IPS DF 6.9 (cell line): ENCODE measurements around the gene COPZ1.

Source experiments
- DNase-seq: peaks from one replicate; pipeline ENCODE4 v3.0.0-alpha.2; 2013; ENCODE audit warnings: low read depth, low spot score
- H3K27ac ChIP-seq: one replicate; pipeline ENCODE4 v1.5.1; 2013; ENCODE audit warnings: low read length, control low read depth
- H3K27me3 ChIP-seq: 2 replicates; pipeline ENCODE4 v1.6.1; 2013; ENCODE audit warnings: mild to moderate bottlenecking, low read length; ENCODE audit not compliant: control insufficient read depth, insufficient read depth
- H3K36me3 ChIP-seq: 2 replicates; pipeline ENCODE4 v1.6.1; 2013; ENCODE audit warnings: low read length; ENCODE audit not compliant: control insufficient read depth, insufficient read depth
- H3K4me1 ChIP-seq: 2 replicates; pipeline ENCODE4 v1.6.1; 2013; ENCODE audit warnings: low read length; ENCODE audit not compliant: control insufficient read depth, insufficient read depth
- H3K4me3 ChIP-seq: 2 replicates; pipeline ENCODE4 v1.5.1; 2013; ENCODE audit warnings: mild to moderate bottlenecking, low read length
- H3K9me3 ChIP-seq: 2 replicates; pipeline ENCODE4 v1.6.1; 2013; ENCODE audit warnings: low read length, inconsistent platforms; ENCODE audit not compliant: control insufficient read depth, insufficient read depth
- WGBS: extraction: QIAGEN DNeasy Blood & Tissue Kit; methylation state at CpG from one replicate; pipeline ENCODE4 v1.1.7; 2013; ENCODE audit warnings: mixed read lengths, missing lambda C conversion rate; ENCODE audit not compliant: insufficient read length, insufficient coverage; 5-methylcytosine and 5-hydroxymethylcytosine counted together

The COPZ1 gene

GRCh38 chr12:54390176-54390667 lies 65.3 kb downstream of the COPZ1 start:
- no peak for DNase-seq
- H3K27ac ChIP-seq = no peak overlapping the region
- H3K36me3 ChIP-seq = no peaks in the 10 kb centered on the region
- H3K27me3 ChIP-seq = peaks cover 1% of the 10 kb centered on the region; the same call in 1 of the 2 replicates
- peaks cover 21% of the 10 kb centered on the region for H3K4me1 ChIP-seq
- peak overlapping the region; percentile 58; the same call in 1 of the 2 replicates for H3K4me3 ChIP-seq
- no CpG with 5 or more reads among the region's 7 CpGs for WGBS
- no peaks in the 10 kb centered on the region for H3K9me3 ChIP-seq

- no peak overlapping the region for H3K27ac ChIP-seq
- H3K27me3 ChIP-seq = peaks cover 1% of the 10 kb centered on the region; the same call in 1 of the 2 replicates
- H3K4me3 ChIP-seq = peak overlapping the region; percentile 58; the same call in 1 of the 2 replicates
These were observed 66.0 kb downstream of the COPZ1 start for GRCh38 chr12:54390668-54391551.

GRCh38 chr12:54392485-54393206 lies 67.7 kb downstream of the COPZ1 start:
- Histone ChIP-seq H3K27ac (no peak overlapping the region), H3K4me1 (peaks cover 5% of the 10 kb centered on the region), H3K4me3 (no peak overlapping the region), H3K9me3 (no peaks in the 10 kb centered on the region), H3K36me3 (peaks cover 6% of the 10 kb centered on the region; the same call in 1 of the 2 replicates), H3K27me3 (peaks cover 1% of the 10 kb centered on the region; the same call in 1 of the 2 replicates)
- DNase-seq = no peak
- WGBS = 100% methylated on average over 2 of the region's 8 CpGs

More at GRCh38 chr12:54390668-54391551, 66.0 kb downstream of the COPZ1 start:
- WGBS = no CpG with 5 or more reads among the region's 51 CpGs
- no peaks in the 10 kb centered on the region for H3K9me3 ChIP-seq
- peaks cover 16% of the 10 kb centered on the region for H3K4me1 ChIP-seq
- no peaks in the 10 kb centered on the region for H3K36me3 ChIP-seq
- no peak for DNase-seq

- DNase-seq = no peak
- no peak overlapping the region for H3K27ac ChIP-seq
- H3K9me3 ChIP-seq = no peaks in the 10 kb centered on the region
- H3K4me3 ChIP-seq = no peak overlapping the region
- H3K27me3 ChIP-seq = peaks cover 1% of the 10 kb centered on the region; the same call in 1 of the 2 replicates
- no CpG with 5 or more reads among the region's 6 CpGs for WGBS
- peaks cover 4% of the 10 kb centered on the region for H3K4me1 ChIP-seq
- peaks cover 8% of the 10 kb centered on the region; the same call in 1 of the 2 replicates for H3K36me3 ChIP-seq
These were observed 68.3 kb downstream of the COPZ1 start for GRCh38 chr12:54393207-54393609.

- H3K9me3 ChIP-seq = no peaks in the 10 kb centered on the region
- no peak overlapping the region for H3K27ac ChIP-seq
- peaks cover 1% of the 10 kb centered on the region; the same call in 1 of the 2 replicates for H3K27me3 ChIP-seq
- H3K4me1 ChIP-seq = peaks cover 4% of the 10 kb centered on the region
- peaks cover 11% of the 10 kb centered on the region; the same call in 1 of the 2 replicates for H3K36me3 ChIP-seq
- no peak for DNase-seq
- WGBS = no CpG with 5 or more reads among the region's 3 CpGs
- no peak overlapping the region for H3K4me3 ChIP-seq
These were observed 68.8 kb downstream of the COPZ1 start for GRCh38 chr12:54393743-54394142.

GRCh38 chr12:54394281-54394719 lies 69.4 kb downstream of the COPZ1 start:
- no peak for DNase-seq
- no peak overlapping the region for H3K27ac ChIP-seq
- peaks cover 1% of the 10 kb centered on the region; the same call in 1 of the 2 replicates for H3K27me3 ChIP-seq
- H3K4me1 ChIP-seq = peaks cover 2% of the 10 kb centered on the region; the same call in 1 of the 2 replicates
- no peaks in the 10 kb centered on the region for H3K9me3 ChIP-seq
- no CpG with 5 or more reads among the region's 4 CpGs for WGBS
- H3K4me3 ChIP-seq = no peak overlapping the region
- peaks cover 11% of the 10 kb centered on the region; the same call in 1 of the 2 replicates for H3K36me3 ChIP-seq

- peaks cover 11% of the 10 kb centered on the region; the same call in 1 of the 2 replicates for H3K36me3 ChIP-seq
- WGBS = no CpG with 5 or more reads among the region's 1 CpG
- H3K27ac ChIP-seq = no peak overlapping the region
- no peaks in the 10 kb centered on the region for H3K9me3 ChIP-seq
- peaks cover 1% of the 10 kb centered on the region; the same call in 1 of the 2 replicates for H3K27me3 ChIP-seq
- H3K4me1 ChIP-seq = peaks cover 2% of the 10 kb centered on the region; the same call in 1 of the 2 replicates
- H3K4me3 ChIP-seq = no peak overlapping the region
- DNase-seq = no peak
These were observed 70.1 kb downstream of the COPZ1 start for GRCh38 chr12:54394986-54395385.

- Histone ChIP-seq H3K4me3 (no peak overlapping the region), H3K27me3 (peaks cover 1% of the 10 kb centered on the region; the same call in 1 of the 2 replicates), H3K4me1 (0 out of 2 replicates have a peak, but pooled peaks cover 2% of the 10 kb centered on the region), H3K36me3 (peaks cover 12% of the 10 kb centered on the region; the same call in 1 of the 2 replicates), H3K9me3 (no peaks in the 10 kb centered on the region), H3K27ac (no peak overlapping the region)
- DNase-seq = no peak
These were observed 70.6 kb downstream of the COPZ1 start for GRCh38 chr12:54395545-54395944.

- Histone ChIP-seq H3K9me3 (no peaks in the 10 kb centered on the region), H3K4me3 (no peak overlapping the region), H3K27ac (no peak overlapping the region), H3K4me1 (0 out of 2 replicates have a peak, but pooled peaks cover 2% of the 10 kb centered on the region), H3K36me3 (peaks cover 20% of the 10 kb centered on the region; the same call in 1 of the 2 replicates), H3K27me3 (peaks cover 1% of the 10 kb centered on the region; the same call in 1 of the 2 replicates)
- DNase-seq = no peak
- WGBS = no CpG with 5 or more reads among the region's 1 CpG
These were observed 72.2 kb downstream of the COPZ1 start for GRCh38 chr12:54397157-54397556.

- Histone ChIP-seq H3K36me3 (peaks cover 22% of the 10 kb centered on the region; the same call in 1 of the 2 replicates), H3K27me3 (no peaks in the 10 kb centered on the region), H3K9me3 (no peaks in the 10 kb centered on the region), H3K4me1 (0 out of 2 replicates have a peak, but pooled peaks cover 2% of the 10 kb centered on the region), H3K27ac (no peak overlapping the region), H3K4me3 (no peak overlapping the region)
- WGBS = no CpG with 5 or more reads among the region's 2 CpGs
- DNase-seq = no peak
These were observed 73.3 kb downstream of the COPZ1 start for GRCh38 chr12:54398218-54398617.
